Measurements from ENCODE around the gene SGSH. TPM values are rescaled to one million over a fixed set of nuclear protein-coding genes. Genes with fewer than 3 reads are reported as not detected.

The SGSH gene
- total and polyA plus RNA-seq, 7 donors: 3.6 to 37.0 (median 12.1) TPM

DNA sequence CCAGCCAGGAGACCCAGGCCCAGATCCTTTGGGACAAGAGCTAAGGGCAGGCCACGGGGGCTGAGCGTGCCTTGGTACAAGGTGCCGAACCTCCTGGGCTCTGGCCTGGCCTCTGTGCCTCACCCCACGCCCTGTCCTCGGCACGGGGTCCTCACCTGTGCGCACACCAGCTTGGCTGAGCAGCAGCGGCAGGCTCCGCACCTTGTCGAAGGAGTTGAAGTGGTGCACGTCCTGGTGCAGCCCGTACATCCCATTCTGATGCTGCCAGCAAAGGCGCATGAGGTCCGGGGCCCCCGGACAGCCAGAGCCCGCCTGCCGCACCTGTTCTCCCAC, 5.3 kb downstream of the SGSH start:
- TF ChIP-seq EP300 (IDR thresholded peaks at IDR 0.05) (no peak), POLR2AphosphoS5 (IDR thresholded peaks at IDR 0.05) (no peak), POLR2A (IDR thresholded peaks at IDR 0.05) (no peak)
- TF ChIP-seq, protein P1, sequence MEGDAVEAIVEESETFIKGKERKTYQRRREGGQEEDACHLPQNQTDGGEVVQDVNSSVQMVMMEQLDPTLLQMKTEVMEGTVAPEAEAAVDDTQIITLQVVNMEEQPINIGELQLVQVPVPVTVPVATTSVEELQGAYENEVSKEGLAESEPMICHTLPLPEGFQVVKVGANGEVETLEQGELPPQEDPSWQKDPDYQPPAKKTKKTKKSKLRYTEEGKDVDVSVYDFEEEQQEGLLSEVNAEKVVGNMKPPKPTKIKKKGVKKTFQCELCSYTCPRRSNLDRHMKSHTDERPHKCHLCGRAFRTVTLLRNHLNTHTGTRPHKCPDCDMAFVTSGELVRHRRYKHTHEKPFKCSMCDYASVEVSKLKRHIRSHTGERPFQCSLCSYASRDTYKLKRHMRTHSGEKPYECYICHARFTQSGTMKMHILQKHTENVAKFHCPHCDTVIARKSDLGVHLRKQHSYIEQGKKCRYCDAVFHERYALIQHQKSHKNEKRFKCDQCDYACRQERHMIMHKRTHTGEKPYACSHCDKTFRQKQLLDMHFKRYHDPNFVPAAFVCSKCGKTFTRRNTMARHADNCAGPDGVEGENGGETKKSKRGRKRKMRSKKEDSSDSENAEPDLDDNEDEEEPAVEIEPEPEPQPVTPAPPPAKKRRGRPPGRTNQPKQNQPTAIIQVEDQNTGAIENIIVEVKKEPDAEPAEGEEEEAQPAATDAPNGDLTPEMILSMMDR (IDR thresholded peaks at IDR 0.05): no peak
- WGBS, 2 donors: 95% methylated on average over 17 of the region's 17 CpGs
- Histone ChIP-seq H3K4me1 (peaks cover 0 to 11% (median 8%) of the 10 kb centered on the region in 4 donors), H3K36me3 (peaks cover 4 to 74% (median 25%) of the 10 kb centered on the region in 4 donors), H3K9me3 (no peaks in the 10 kb centered on the region), H3K27ac (no peak overlapping the region), H3K27me3 (no peaks in the 10 kb centered on the region), H3K4me3 (no peak overlapping the region)
- intact Hi-C loops (cut with DNase I): no loop called here
- no peak for DNase-seq

DNA sequence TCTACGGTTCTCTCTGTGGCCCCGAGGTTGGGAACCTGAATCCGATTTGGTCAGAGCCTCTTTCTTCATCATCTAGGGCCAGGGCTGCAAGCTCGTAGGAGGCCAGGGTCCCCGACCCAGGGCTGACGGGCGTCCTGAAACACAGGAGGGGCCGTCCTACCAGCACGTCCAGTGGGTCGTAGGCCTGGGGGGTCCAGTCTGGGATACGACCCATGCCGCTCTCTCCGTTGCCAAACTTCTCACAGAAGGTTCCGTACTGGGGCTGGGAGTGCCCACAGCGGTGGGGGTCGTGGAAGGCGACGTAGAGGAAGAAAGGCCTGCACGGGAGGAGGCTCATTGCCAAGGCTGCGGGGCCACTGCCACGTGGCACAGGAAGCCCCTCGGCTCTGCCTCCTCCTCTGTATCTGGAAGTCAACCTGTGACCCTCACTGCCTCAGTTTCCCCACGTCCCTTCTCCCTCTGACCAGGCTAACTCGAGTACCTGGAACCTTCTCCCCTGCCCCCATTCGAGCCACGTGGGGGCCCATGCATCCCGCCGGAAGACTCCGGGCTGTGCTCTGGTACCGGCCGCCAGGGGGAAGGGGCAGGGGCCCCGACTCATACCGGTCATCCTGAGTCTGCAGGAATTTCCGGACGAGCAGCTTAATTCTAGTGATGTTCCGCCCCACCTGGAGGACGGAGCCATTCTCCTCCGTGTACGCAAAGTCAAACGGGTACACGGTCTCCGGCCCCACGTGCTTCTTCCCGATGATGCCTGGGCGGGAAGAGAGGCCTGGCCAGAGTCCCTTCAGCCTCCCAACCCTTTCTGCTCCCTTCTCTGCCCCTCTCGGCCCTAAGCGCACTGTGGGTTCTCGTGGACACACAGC, 5.9 kb downstream of the SGSH start:
- Histone ChIP-seq H3K36me3 (peaks cover 4 to 80% (median 27%) of the 10 kb centered on the region in 4 donors), H3K4me1 (peaks cover 0 to 6% (median 2%) of the 10 kb centered on the region in 4 donors), H3K27me3 (no peaks in the 10 kb centered on the region), H3K4me3 (no peak overlapping the region), H3K9me3 (no peaks in the 10 kb centered on the region), H3K27ac (no peak overlapping the region)
- intact Hi-C loops (cut with DNase I): no loop called here
- no peak for DNase-seq
- WGBS, 2 donors: 95% methylated on average over 48 of the region's 48 CpGs
- no peak for TF ChIP-seq EP300 (IDR thresholded peaks at IDR 0.05)
- TF ChIP-seq, protein P1 (IDR thresholded peaks at IDR 0.05): no peak
- no peak for TF ChIP-seq POLR2AphosphoS5 (IDR thresholded peaks at IDR 0.05)
- no peak for TF ChIP-seq POLR2A (IDR thresholded peaks at IDR 0.05)

DNA sequence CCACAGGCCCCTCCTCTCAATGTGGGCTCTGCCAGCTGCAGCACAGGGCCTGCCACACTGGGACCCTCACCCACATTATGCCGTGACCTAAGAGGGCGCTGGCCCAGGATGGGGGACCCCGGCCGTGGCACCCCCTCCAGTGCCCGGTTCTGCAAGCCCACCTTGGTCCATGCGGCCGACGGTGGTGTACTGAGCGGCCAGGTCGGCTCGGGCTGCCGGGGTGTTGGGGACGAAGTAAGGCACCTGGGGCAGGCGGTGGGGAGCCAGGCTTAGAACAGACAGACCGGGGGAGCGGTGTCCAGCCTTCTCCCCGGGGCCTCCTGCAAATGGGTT, 6.5 kb downstream of the SGSH start:
- Histone ChIP-seq H3K27me3 (no peaks in the 10 kb centered on the region), H3K9me3 (no peaks in the 10 kb centered on the region), H3K36me3 (peaks cover 4 to 86% (median 27%) of the 10 kb centered on the region in 4 donors), H3K4me1 (peaks cover 0 to 3% (median 0%) of the 10 kb centered on the region in 4 donors), H3K27ac (no peak overlapping the region), H3K4me3 (no peak overlapping the region)
- intact Hi-C loops (cut with DNase I): no loop called here
- no peak for DNase-seq
- TF ChIP-seq POLR2AphosphoS5 (IDR thresholded peaks at IDR 0.05) (no peak), POLR2A (IDR thresholded peaks at IDR 0.05) (no peak), EP300 (IDR thresholded peaks at IDR 0.05) (no peak)
- TF ChIP-seq, protein P1 (IDR thresholded peaks at IDR 0.05): no peak
- WGBS, 2 donors: 97% methylated on average over 17 of the region's 17 CpGs

DNA sequence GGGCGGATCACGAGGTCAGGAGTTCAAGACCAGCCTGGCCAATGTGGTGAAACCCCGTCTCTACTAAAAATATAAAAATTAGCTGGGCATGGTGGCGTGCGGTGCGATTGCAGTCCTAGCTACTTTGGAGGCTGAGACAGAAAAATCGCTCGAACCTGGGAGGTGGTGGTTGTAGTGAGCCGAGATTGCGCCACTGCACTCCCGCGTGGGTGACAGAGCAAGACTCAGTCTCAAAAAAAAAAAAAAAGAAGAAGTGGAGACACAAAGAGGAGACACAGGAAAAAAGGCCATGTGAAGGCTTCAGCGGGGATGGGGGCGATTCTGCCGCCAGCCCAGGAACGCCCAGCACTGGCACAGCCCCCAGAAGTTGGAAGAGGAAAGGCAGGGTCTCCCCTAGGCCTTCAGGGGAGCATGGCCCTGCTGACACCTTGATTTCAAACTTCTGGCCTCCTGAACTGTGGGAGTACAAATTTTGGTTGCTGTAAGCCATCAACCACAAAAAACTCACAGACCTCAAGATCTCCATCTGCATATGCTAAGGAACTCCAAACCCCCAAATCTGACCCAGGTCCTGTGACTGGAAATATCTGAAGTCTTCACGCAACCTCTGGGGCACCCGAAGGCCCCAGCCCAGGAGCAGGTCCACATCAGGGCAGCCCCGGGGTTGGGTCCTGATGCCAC, 7.0 kb downstream of the SGSH start:
- Histone ChIP-seq H3K27ac (no peak overlapping the region), H3K9me3 (no peaks in the 10 kb centered on the region), H3K27me3 (no peaks in the 10 kb centered on the region), H3K4me1 (no peaks in the 10 kb centered on the region), H3K36me3 (peaks cover 4 to 89% (median 27%) of the 10 kb centered on the region in 4 donors), H3K4me3 (no peak overlapping the region)
- 72 to 88% methylated on average over 19 of the region's 19 CpGs for WGBS, 2 donors
- DNase-seq: no peak
- intact Hi-C loops (cut with DNase I): no loop called here
- TF ChIP-seq POLR2A (IDR thresholded peaks at IDR 0.05): no peak
- no peak for TF ChIP-seq EP300 (IDR thresholded peaks at IDR 0.05)
- TF ChIP-seq POLR2AphosphoS5 (IDR thresholded peaks at IDR 0.05): no peak
- TF ChIP-seq, protein P1 (IDR thresholded peaks at IDR 0.05): no peak

Data from sigmoid colon (tissue), 7 donors.